LoVo (cell line): ENCODE data around the gene TBX18.

Source experiments
- DNase-seq: peaks from one replicate; pipeline ENCODE4 v3.0.0-alpha.2; 2016; ENCODE audit warnings: low spot score

The TBX18 gene

DNA sequence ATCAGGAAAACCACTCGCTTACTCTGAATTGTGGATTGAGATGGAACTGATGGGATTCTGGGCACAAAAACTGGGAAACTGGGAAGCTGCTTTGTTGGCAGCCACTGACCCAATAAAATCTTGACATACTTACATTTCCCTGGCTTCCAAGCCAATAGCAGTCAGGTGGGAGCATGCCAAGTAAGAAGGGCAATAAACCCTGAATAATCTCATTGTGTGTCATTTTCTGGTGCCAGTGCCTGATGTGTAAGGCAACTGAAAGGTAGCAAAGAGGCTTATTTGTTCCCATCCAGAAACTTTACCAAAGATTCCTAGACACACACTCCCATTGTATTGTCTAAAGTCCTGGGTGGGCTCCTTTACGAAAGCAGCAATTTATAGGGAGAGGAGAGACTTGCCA lies 93.2 kb downstream of the TBX18 start:
- DNase-seq, result no peak

DNA sequence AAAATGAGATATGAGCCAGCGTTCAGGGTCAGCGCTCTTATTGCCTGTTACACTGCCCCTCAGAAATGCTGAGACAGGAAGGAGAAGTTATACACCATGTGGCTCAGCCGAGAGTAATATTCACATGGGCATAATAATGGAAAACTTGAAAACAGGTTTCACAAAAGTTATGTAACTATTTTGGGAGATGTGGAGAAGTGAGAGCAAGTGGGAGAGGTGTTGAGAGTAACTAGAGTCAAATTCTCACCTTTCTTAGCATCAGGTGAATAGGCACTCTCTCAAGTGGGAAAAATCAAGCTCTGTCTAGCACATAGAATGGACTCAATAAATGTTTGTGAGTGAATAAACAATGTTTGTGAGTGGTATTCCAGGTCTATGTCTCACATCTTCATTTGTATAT lies 94.5 kb downstream of the TBX18 start:
- no peak for DNase-seq

DNA sequence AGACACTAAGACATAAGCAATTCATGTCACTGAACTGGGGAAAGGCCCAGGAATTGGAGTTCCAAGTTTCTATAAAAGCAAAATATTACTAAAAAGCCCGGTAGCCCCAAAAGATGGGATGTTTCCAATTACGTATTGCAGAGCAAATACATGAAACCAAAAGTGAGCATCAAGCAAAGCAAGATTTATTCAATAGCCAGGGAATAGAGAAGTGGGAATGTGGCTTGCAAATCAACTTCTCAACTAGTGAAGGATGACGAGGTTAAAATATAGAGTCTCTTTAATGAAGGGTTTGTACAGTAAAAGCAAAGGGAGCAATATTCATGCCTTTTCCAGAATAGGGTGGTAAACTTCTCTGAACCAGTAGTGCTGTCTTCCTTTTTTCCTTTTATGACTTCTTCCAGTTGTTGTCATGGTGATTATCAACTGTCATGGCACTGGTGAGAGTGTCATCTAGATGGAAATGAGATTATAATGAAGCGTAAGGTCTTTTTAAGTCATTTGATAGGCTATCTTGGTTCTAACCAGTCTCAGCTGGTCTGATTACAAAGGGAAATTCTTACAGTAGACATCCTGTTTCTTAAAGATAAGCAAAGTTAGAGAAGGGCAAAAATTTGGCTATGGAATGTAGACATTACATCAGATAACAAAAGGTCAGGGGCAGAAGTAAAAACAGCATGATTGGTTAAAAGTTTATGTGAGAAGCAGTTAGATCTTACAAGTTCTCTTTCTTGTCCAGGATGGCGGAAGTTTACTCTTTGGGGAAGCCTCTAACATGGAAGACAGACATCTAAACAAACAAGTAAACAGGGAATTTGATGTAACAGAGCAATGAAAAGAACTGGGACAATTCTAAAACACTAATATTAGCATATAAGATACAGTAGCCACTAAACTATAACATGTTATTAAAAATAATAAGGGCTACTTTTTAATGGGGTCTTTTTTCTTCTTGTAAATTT lies 96.9 kb downstream of the TBX18 start:
- no peak for DNase-seq

DNA sequence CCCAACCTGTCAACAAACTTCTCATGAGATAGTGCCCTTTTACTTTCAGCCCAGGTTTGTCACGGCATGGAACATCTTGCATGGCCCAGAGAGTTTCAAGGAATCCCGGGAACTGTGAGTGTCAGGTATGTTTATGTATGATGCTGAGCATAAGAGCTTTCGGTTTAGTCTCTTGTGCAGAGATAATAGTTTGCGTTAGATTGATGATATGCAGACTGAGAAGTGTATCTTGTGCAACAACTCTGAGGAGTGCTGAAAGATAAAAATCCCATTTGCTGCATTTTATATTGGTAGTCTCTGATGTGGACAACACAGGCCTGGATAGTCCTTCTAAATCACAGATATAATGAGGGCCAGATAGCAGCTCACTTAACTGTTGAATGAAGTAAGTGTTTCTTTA lies 99.0 kb downstream of the TBX18 start:
- no peak for DNase-seq

DNA sequence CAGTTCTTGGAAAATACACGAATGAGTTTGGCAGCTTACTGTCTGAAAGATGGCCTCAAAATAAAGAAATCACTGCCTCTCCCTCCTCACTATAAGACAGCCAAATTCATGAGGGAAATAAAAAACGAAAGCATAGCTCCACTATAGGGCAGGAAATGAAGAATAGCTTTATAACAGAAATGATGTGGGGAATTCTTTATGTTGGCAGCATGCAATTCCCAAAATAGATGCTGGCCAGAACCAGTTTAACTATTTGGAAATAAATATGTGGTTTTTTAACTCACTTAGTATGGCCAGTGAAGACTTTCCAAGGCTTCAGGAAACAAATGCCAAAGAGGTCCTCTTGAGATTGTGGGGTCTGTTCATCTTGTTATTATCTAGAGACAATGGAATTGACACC lies 100.5 kb downstream of the TBX18 start:
- no peak for DNase-seq

DNA sequence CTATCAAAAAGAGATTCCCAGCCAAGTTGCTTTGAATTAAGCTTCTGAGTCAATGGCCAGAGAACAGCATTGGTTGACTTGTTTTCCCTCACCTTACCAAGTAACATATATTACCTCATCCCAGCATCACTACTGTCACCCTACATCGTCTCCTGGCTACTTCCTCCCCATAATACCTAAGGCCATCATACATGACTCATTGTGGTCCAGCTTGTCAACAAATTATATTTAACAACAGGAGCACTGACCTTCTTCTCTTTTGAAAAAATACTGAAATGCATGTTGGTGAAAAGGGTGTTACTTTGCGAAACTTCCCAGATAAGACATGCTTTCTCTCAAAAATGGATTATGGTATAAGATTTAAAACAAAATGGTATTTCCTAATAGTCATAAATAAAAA lies 106.9 kb downstream of the TBX18 start:
- DNase-seq, result no peak

DNA sequence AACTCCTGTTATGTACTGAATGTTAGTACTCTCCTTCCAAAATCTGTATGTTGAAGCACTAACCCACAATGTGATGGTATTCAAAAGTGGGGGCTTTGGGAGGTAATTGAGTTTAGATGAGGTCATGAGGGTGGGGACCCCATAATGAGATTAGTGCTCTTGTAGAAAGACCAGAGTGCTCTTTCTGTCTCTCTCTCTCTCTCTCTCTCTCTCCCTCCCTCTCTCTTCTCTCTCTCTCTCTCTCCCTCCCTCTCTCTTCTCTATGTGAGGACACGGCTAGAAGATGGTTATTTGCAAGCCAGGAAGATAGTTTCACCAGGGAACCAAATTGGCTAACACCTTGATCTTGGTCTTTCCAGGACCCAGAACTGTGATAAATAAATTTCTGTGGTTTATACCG lies 107.4 kb downstream of the TBX18 start:
- no peak for DNase-seq

DNA sequence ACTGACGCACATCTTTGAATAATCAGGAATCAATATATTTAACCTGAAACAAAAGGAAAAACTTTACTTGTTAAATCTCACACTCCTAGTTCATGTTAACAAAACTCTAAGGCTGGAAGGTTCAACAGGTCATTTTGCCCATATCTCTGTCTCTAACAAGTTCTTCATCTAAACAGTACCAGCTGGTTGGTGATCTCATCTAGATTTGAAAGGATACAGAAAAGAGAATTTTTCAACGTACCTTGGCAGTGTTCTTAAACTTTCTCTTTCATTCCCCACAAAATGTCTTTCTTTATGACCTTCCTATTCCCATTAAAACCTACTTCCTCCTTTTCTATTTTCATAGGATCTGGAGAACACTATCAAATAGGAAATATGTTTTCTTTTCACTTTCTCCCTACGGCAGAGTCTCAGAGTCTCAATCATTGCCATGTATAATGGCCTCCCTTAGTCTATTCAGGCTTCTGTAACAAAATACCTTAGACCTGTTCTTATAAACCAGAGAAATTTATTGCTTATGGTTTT lies 111.3 kb downstream of the TBX18 start:
- DNase-seq, result no peak

DNA sequence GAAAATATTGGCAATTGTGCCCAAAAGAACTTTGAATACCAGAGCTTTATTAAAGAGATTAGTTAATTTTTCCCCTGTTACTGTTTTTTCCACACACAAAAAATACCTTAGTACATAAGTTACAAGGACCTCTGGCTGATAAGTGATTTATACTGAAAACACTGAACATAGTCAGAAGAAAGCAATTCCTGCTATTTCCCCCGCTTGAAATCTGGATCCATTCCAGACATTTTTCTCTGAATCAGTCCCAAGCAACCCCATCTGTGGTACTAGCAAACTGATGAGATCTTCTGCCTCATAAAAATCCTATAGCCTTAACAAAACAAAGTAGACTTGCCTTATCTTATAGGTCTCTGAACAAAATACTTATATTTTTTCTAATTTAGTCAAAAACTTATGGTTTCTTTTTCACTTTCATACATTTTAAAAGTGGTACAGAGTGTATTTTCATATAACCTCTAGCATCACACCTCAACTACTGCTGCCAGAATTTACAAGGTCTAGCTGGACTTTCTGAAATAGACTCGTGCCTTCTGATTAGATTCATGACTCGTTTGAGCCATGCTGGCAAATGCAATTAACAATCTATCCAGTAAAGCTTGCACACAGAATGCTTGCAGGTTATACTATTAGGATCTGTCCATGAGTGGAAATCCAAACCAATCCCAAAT lies 111.9 kb downstream of the TBX18 start:
- no peak for DNase-seq

DNA sequence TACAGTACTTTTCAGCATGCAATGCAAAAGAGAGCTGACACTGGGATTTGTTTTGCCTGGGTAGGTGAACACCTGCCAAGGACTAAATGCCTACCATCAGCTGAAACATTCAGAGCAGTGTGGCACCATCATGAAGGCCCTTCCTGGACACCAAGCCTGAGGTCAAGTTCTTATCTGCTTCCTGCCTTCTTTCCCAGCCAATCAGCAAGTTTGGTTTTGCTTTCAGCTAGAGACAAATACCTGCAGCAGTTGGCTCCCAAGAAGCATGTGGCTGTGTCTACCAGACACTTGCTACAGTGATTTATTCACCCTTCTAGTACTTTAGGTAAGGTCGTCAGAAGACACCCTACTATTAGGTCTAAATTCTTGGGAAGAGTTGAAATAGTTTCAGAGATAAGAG lies 112.8 kb downstream of the TBX18 start:
- no peak for DNase-seq

DNA sequence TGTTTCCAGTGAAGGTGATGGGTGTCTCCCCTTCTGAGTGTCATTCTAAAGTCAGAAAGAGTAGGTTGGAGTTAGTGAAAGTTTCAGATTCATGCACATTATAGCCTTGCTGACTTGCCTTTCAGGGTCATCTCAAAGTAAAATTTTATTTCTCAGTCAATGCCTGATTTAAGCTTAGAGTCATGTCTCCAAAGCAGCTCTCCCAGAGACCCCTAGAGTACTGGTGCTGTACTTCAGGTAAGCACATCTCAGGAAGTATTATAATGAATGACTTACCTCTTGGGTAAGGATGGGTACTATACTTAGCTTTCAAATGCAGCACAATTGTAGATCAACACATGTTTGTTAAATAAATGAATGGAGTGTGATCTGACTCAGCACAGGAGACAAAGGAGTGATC lies 116.0 kb downstream of the TBX18 start:
- DNase-seq, result no peak

DNA sequence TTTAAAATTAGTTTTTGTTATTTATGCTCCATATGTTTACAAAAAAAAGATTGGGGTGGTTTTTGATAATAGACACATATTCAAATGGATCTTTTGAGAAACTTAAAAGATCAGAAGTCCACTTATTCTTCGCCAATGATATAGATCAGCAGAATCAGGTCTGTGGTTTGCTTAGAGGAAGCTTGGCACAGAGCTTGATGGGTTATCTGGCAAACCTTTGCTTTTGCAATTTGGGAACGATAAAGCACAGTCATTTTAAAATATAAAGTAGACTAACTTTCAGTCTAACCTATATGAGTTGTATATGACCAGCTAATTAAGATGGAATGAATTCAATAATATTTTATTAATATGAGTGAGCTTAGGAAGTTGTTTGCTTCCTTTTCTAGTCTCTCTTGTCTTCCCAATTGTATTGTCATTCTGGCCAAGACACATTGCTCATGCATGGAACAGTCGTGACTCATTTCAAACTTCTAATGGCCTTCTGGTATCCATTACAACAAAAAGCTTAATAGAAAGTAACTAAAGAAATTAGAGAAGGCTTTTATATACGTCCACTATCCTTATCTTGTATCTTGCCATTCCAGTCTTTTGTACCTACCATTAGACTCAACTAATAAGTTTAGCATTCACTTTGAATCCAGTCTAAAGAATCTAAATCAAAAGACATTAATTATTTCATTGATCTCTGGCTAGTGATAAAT lies 118.7 kb downstream of the TBX18 start:
- DNase-seq, result no peak

DNA sequence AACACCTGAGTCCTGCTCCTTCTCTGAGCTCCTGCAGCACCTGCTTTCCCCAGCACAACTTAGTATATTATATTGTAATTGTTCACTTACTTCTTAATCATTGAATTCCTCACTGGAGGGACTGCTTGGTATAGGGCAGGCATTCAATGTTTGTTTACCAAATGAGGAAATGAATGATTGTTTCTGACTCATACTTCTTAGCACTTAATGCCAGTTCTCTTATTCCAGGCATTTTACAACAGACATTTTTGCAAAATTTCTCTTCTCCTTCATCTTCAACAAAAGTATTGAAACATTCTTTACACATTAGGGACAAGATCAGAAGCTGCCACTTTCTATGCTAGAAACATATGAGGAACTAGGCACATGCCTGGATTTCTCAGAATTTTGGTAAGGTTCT lies 119.4 kb downstream of the TBX18 start:
- peak; percentile 2 for DNase-seq

DNA sequence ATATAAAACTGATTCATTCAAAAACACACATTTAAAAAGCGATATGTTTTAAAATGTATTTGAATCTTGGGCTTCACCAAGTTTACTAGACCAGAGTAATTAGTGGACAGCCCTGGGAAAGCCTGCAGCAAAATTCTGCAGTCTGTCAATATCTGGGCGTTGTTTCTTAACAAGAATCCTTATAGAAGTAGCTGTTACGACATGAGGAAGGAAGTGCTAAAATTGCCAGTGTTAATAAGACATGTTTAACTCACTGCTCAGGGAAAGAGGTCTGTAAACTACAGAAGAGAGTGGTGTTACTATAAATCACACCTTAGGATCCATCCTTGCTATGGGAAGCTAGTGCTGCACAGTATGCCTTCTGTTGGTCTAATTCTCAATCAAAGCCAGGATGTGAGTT lies 120.6 kb downstream of the TBX18 start:
- DNase-seq, result no peak

DNA sequence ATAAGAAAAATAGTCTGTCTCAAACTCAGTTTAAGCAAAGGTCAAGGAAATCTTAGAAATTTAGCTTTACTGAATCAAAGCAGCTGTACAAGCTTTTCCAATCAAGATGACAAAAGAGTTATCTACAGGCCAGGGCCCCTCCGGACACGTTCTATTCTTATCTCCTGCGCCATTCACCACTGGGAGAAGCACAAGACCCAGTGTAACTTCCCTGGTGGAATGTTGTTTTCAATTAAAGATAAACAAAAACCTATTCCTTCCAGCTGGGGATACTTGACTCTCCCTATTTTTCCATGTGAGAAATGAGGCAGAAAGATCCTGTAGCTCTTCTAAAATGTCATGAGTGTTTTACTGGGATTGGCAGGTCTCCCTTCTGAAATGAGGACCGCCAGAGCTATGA lies 123.3 kb downstream of the TBX18 start:
- DNase-seq, result no peak

DNA sequence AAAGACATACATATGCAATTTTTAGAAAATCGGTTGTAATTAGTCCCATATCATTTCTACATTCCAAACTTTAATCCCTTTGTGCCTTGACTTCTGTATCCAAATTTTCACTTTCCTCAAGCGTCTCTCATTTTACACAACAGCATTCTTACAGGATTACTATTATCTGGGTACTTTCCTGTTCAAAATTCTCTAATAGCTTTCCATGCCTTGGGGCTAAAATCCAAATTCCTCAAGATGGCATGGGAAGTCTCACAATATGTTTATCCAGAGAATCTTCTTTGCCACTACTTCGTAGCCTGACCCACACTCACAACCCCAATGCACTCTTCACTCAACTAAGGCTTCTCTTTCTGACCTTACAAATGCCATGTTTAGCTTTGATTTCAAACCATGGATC lies 125.0 kb downstream of the TBX18 start:
- DNase-seq, result no peak

DNA sequence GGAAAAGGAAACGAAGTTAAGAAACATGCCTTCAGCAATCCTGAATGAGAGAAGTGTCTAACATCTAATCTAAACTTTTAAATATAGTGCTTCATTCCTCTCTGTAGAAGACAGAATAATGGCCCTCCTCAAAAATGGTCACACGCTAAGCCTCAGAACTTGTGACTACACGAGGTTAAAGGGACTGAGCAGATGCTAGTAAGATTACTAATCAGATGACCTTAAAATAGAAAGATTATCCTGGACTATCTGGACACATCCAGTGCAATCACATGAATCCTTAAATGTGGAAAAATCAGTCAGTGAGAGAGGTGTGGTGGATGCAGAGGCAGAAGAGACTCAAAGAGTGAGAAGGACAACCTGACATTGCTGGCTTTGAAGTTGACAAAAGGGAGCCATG lies 126.1 kb downstream of the TBX18 start:
- no peak for DNase-seq
